SK-N-MC (cell line): ENCODE data around the gene ZMYND10.

Experiments used
- EZH2 ChIP-seq: fragments of 200-600 bp; sonication (generic); IDR thresholded peaks from one replicate; pipeline ENCODE4 v1.6.1; 2017; ENCODE audit warnings: antibody characterized with exemption
- FOXP2 ChIP-seq: optimal IDR thresholded peaks from 2 replicates; pipeline ENCODE3; 2011; ENCODE audit warnings: mild to moderate bottlenecking, moderate library complexity; ENCODE audit not compliant: insufficient read depth; ENCODE audit errors: extremely low read length, control extremely low read depth
- POLR2AphosphoS5 ChIP-seq: IDR thresholded peaks from 2 replicates; pipeline ENCODE4 v1.6.1; 2012; ENCODE audit warnings: mild to moderate bottlenecking, low read depth, low read length, borderline replicate concordance

GRCh38 chr3:50302095-50303012 lies 43.2 kb downstream of the ZMYND10 start:
- TF ChIP-seq POLR2AphosphoS5 = no peak
- no peak for TF ChIP-seq EZH2
- no peak for TF ChIP-seq FOXP2
